NCI-H1048 (cell line): Measurements from ENCODE around the gene HS6ST3.

Source experiments
- DNase-seq: peaks from one replicate; lab custom pipeline; 2025; lab: John Stamatoyannopoulos, UW

Gene HS6ST3

DNA sequence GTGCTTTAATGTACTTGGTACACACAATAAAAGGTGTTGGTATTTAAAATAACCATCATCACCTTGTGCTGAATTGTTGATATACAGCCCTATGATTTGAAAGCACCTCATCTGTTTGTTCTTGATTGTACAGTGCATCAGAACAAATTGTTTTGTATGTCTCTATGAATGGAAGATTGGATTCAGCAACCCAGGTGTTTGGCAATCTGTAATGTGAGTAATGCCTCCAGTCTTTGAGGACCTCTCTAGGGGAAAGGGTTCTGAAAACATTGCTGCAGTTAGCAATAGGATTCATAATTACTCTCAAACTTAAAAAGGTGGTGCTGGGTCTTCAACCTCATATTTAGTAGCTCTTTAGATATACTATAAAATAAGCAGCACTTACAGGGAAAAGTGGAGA is 562.6 kb downstream of the HS6ST3 start:
- DNase-seq: no peak

DNA sequence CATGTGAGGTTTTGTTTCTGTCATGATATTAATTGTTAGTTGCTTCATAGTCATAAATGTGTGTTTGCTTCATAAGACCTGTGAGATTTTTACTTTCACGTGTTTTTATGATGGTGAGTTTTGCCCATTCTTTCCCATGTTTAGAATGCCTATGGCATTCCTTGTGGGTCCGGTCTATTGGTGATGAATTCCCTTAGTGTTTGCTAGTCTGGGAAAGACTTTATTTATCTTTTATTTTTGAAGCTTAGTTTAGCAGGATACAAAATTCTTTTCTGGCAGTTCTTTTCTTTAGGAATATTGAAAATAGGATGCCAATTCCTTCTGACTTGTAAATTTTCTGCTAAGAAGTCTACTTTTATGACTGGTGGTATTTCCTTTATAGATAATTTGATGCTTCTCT is 571.7 kb downstream of the HS6ST3 start:
- DNase-seq: no peak

DNA sequence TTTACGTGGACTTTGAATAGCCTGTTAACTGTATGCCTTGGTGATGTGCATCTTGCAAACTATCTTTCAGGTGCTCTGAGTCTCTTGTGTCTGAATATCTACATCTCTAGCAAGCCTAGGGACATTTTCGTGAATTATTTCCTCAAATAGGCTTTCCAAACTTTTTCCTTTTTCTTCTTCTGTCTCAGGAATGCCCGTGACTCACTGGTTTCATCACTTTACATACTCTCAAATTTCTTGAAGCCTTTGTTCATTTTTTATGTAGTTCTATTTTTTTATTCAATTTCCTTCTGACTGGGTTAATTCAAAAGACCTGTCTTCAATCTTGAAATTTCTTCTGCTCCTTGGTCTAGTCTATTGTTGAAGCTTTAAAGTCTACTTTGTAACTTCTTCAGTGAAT is 572.1 kb downstream of the HS6ST3 start:
- DNase-seq: no peak

DNA sequence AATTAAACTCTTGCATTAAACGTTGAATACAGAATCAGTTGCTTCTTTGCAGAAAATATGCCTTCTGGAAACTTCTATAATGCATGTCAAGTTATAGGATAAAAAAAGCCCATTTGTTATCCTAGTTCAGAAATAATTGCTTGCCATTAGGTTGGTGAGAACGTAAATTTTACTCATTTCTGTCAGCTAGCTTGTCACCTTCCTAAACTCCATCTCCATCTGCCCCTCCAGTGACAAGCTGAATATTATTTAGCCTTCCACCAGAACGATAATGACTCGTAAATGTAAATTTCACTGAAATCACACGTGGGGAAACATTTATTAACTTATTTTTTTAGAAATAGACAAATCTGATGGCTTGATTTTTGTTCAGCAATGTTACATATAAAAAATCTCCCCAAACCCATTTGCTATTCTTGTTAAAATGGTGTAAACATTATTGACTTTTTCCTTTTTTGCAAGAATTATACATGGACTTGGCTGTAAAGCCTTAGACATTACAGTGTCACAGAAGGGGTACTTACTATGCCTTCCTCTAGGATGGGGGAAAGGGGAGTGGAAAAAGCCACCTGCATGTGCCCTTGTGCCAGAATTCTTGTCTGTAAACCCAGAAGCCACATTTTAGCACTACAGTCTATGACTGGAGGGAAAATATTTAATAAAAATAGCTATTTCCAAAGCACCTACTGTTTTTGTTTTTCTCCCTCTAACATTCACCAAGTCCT is 577.5 kb downstream of the HS6ST3 start:
- DNase-seq: no peak

DNA sequence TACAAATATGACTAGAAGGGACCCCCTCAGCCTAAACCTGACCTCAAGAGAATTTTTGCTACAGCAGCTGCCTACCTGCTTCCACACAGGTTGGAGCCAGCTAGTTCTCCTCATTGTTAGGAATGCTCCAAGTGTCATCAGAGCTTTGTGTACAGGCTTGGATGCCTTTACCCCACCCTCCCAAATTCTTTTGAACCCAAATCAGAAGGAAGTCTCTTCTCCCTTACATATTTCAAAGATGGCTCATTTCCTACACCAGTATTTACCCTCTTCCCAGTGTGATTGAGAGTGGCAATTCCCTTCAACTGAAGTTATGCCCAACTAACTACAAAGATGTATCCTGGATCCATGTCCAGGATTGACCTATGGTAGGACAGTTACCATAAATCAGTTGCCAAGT is 581.2 kb downstream of the HS6ST3 start:
- no peak for DNase-seq

DNA sequence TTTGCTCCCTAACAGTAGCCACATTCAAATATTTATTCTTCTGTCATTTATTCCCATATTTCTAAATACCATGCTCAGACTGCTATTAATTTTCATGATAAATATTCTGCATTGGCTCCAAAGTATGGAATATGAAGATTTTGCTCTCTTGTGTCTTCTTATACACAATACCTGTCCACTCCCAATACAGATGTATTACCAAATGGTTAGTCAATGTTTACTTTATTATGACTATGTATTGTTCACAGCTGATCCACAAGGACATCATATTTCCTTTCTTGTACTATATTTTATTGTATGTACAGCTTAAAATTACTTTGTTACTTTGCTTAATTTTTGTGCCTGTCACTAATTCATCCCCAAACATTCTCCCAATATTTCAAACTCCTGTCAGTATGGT is 582.1 kb downstream of the HS6ST3 start:
- DNase-seq: no peak

DNA sequence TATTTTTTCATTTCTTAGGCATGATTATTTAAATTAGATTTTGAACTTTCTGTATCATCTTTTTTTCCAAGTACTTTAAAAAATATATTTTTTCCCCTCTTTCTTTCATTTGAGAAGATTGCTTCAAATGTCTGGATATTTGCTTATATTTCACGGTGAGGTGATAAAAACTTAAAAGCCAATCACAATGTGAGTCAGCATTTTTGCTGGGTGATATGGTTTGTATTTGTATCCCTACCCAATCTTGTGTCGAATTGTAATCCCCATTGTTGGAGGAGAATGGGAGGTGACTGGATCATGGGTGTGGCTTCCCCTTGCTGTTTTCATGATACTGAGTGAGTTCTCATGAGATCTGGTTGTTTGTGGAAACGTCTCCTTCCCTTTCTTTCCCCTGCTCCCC is 583.9 kb downstream of the HS6ST3 start:
- DNase-seq: no peak

DNA sequence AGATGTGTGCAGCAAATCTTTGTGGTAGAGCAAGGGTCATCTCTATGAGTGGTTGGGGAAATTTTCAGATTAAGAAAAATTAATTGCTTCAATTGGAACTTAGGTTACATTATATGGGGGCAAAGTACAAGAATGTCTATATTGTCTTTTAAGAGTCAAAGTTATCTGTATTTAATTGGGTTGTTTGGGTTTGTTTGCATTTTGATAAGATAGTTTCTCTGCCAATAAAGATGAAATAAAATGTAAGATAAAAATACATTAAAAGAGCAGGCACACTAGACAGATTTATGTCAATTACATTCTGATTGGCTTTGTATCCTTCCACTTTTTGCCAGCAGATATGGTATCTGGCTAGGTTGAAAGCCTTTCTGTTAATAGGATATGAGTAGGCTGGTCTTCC is 587.1 kb downstream of the HS6ST3 start:
- DNase-seq: no peak

DNA sequence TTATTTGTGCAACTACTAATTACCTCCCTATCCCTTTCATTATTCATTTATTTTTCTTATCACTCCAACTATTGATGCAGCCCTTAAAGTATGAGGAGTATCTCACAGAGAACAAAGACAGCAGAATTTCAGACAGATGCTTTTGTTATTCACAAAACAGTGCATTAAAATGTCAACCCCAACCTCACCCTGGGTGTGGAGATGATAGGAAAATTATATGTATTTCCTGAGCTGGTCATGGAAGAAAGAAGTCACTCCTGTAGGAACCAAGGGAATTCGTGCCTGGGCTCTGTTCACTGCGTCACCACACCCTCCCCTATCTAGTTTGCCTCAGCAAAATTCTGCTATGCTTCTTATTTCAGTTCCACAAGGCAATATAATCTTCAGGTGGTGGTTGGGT is 588.9 kb downstream of the HS6ST3 start:
- DNase-seq: no peak

DNA sequence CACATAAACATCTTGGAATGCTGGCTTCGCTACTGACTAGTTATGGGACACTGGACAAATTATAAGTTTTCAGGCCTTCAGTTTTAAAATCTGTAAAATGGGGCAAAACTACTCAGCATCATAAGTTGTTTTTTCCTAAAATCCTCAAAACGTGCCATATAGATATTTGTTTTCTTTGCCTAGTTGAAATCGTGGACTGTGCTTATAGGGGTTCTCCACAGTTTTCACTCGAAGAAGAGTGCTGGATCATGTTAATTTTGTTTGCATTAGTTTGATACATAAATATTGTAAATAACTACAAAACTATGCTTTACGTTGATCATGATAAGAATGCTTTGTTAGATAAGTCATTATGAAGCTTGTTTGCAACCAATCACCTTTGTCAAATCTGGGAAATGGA is 591.0 kb downstream of the HS6ST3 start:
- no peak for DNase-seq

DNA sequence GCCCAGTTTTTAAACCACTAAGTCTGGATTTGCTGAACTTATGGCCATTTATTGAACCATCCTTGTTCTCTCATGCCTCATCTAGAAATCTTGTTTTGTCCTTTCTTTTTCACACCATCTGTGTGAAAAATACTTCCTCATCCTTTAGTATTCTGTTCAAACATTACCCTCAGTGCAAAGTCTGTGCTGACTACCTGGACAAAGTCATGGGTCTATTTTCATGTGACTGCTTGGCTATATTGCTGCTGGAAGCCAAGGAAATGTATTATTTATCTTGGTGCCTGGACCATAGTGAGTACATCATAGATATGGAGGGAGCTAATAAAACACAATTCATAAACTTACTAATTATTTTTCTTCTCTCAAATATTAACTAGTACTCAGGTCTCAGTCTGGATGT is 591.9 kb downstream of the HS6ST3 start:
- DNase-seq: no peak

DNA sequence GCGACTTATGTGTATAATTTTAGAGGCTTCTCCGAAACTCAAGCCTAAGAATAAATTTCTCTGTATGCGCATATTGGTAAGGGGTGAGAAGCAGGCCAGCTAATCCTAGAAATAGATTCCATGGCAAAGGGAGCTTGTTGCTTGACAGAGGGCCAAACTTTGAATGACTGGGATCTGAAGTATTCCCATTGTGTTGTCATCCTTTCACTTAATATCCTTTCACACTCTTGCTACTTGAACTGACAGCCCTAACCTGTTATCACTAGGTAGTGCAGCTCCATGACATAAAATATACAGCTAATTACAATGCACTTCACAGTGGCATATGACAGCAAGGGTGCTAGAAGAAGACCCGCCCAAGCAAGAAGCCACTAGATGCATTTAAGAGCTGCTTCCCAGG is 594.6 kb downstream of the HS6ST3 start:
- DNase-seq: no peak

DNA sequence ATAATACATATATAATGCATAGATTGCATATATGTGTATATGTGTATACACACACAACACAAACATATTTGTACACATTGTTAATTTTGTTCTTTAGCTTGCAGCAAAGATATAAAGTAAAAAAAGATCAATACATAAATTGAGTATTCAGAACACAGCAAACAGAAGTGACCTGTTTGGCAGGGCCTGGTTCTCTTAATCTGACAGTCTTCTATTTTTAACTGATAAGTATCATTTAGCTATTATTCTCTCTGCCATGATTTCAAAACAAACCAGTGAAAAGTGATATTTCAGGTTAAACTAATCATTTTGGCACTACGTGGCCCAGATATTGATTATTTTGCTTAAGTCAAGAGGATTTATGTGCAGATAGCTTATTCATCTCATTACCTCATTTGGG is 595.0 kb downstream of the HS6ST3 start:
- DNase-seq: no peak

DNA sequence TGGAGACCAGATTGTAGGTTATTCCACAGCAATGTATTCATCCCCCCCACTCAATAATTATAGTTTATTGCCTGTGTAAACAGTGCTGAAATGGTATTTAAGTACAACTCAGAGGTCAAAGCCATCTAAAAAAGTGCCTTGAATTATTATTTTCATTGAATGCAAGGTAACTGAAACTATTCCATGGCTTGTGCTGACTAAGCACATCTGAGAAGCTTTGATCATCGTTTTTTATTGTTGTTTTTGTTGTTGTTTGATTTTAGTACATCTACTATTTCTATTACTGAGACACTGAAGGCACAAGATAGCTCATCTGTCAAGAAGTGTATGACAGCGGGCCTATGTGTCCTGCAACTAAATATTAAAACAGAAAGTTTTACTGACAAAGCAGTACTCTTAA is 596.4 kb downstream of the HS6ST3 start:
- DNase-seq: no peak

DNA sequence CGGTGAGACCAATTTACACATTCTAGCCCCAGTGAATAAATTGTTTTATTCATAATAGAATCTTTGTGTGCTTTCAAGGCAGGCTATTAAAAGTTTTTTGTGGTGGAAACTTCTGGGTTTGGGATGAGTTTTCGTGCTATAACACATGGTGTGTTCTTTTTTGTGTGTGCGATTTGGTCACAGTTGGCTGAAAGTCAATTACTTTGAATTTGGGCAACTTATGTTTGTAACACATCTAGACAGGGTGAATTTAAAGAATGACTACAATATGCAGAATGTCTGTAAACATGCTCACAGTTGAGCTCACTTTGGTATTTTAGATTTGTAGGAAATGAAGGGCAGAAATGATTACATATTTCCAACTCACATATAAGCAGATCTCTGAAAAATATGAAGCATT is 597.3 kb downstream of the HS6ST3 start:
- DNase-seq: no peak

DNA sequence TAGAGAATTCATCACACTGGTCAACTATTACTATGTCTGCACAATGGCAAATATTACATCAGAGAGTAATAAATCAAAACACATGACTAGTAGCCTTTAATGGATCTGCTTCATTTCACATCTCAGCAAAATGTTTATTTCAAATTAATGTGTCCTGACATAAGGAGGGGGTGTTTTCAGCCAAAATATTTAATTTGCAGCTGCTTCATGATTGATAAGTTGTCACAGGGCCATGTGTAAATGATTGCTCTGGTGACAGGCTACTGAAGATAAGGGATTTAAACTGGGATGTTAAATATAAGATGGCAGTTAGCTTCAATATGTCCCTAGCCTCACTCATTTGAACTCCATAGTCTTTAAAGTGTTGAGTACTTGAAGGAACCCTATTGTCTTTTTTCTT is 601.1 kb downstream of the HS6ST3 start:
- DNase-seq: no peak

DNA sequence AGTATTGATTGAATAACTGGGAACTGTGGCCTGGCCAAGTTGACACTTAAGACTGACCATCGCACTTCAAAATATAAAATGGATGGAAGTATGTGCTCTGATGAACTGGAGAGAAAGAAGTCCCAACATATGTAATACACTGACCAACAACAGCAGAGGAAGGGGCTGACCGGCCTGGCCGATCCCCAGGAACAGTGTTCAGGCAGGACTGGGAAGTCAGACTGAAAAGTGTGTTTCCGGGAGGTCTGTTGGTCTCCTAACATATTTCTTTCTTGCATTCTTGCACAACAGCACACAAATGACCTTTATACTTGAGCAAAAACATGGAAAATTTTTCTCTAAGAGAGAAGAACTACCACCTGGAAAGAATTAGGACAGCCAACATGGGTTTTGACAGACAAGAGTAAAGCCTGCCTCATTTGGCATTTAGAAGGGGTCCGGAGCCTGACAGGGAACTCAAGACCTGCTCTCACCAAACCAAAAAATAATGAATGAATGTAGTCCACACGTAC is 606.5 kb downstream of the HS6ST3 start:
- no peak for DNase-seq

DNA sequence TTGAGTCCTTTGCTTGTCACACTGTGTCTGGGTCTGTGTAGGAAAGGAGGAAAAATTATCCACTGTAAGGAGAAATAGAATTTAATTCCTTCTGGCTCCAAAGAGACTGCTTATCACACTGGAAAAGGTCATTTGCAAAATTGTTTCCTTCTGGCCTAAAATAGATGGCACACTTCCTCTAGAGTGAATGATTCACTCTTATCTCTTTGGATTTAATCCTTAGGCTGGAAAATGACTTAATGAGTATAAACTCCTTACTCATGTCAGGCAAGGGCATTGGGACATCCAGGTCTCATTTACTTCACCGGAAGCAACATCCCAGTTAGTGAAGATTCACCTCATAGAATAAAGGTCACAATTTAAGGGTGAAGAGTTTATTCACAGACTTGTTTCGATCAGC is 610.8 kb downstream of the HS6ST3 start:
- DNase-seq: no peak

DNA sequence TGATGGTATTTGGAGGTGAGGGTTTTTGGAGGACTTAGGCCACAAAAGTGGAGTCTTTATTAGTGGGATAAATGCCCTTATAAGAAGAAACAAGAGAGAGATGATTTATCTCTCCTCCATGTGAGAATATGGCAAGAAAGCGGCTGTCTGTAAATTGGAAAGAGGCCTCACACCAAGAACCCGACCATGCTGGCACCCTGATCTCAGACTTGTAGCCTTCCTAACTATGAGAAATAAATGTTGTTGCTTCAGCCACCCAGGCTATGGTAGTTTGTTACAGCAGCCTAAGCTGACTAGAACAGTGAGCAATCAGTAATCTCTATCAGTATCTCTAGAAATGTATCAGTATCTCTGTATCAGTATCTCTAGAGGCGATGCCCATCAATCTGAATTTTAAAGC is 617.2 kb downstream of the HS6ST3 start:
- DNase-seq: no peak

DNA sequence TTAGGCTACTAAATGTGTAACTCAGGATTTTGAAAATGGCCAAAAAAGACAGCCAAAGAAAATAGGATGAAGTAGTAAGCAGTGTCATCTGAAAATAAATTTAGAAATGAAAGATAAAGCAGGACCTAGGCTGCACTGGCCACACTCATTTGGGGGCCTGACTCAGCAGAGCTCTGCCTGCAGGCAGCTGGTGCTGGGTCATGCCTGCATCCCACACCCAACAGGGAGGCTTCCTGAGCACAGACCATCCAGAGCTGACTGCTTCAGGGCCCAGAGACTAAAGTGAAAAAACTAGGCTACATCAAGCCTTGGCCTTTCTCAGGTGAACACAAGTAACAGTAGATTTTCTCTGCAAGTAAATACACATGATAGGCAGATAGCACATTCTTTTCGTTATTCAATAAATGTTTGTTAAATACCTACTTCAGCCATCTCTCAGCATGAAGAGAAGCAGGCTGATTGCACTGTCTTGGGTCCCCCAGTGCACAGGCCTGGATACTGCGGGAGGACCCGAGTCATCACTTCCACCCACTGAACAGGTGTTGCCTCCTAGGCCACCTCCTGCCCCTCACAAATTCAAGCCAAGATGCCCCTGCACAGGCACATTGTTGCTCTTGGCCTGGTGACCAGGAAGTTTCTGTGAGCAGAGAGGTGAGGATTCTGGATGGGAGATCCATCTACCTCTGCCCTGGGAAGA is 620.4 kb downstream of the HS6ST3 start:
- DNase-seq: no peak

DNA sequence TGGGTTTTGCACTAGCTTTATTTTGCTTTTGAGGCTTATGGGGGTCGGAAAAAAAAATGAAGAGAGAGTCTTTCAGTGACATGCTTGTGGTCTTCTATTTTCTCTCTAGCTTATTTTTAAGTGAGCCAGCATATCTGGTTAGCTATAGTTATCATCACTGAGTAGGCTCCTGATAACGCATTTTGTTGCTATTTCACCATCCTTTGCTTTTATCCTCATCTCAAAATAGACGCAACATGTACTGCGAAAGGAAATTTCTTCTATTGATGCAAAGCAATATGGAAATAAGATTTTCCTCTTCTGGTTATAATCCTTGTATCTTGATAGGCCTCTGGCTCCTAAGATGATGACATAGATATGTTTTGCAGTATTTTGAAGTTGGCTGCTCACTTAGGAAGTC is 630.5 kb downstream of the HS6ST3 start:
- no peak for DNase-seq

DNA sequence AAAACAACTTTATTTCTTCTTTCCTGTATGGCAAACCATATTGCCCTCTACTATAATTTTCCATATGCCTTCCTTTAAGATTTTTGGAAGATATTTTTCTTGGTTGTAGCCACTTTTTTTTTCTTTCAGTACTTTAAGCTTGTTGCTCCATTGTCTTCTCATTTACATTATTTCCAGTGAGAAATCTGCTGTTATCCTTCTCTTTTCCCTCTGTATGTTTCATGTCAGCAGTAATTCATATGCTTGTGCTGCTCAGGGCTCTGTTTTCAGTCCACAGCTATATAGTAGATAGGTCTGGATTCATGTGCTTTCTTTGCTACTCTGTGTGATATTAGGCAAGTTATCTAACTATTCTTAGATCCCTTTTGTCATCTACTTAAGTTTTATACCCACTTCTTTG is 636.7 kb downstream of the HS6ST3 start:
- no peak for DNase-seq

DNA sequence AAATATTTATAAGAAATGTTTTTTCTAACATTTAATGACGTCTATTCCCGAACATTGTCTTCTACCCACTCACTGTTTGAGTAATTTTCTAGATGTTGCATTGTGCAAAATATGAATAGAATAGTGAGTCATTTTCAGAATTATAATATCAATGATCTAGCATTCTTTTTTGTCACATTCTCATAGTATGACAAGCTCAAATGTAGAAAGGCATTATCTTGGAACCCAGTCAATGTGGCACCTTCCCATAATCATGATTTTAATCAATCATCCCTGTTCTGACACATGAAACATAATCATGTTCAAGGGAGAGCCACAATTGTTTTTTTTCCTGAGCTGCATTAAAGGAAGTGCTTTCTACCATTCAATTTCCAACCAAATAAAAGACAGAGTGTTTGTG is 638.6 kb downstream of the HS6ST3 start:
- no peak for DNase-seq

DNA sequence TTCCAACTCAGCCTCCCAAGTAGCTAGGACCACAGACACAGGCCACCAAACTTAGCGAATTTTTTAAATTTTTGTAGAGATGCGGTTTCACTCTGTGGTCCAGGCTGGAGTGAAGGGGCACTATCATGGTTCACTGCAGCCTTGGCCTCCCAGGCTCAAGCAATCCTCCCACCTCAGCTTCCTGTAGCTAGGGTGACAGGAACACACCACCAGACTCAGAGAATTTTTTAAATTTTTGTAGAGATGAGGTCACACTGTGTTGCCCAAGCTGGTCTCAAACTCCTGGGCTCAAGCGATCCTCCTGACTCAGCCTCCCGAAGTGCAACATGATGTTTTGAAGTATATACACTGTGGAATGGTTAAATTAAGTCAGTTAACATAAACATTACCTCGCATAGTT is 640.8 kb downstream of the HS6ST3 start:
- no peak for DNase-seq
